GM19372 (cell line): ENCODE results near the gene CACHD1.
"Not testable (repeated sequence)": the region's sequence is repeated elsewhere in the genome, so short reads cannot be mapped to it uniquely, and the experiment has no call there.

ENCODE experiments used
- ATAC-seq: cut with Tn5 transposase; IDR thresholded peaks from one replicate; pipeline ENCODE4 v1.9.1; 2021; ENCODE audit warnings: mild to moderate bottlenecking, low read depth, moderate library complexity; ENCODE audit not compliant: unreplicated experiment

CACHD1 gene

DNA sequence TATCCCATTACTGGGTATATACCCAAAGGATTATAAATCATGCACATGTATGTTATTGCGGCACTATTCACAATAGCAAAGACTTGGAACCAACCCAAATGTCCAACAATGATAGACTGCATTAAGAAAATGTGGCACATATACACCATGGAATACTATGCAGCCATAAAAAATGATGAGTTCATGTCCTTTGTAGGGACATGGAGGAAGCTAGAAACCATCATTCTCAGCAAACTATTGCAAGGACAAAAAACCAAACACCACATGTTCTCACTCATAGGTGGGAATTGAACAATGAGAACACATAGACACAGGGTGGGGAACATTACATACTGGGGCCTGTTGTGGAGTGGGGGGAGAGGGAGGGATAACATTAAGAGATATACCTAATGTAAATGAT lies 270.8 kb downstream of the CACHD1 start:
- not testable (repeated sequence) for ATAC-seq
